Colonic mucosa (tissue), 4 donors: Measurements from ENCODE around the gene HAND1. TPM values are rescaled to one million over a fixed set of nuclear protein-coding genes. Genes with fewer than 3 reads are reported as not detected.

Source experiments
- DNase-seq: peaks from one replicate; pipeline ENCODE4 v3.0.0-alpha.2; 2020
- H3K27ac ChIP-seq: fragments of 200-600 bp; one replicate; pipeline ENCODE4 v1.8.0; 2021
- H3K27me3 ChIP-seq: fragments of 200-600 bp; one replicate; pipeline ENCODE4 v1.8.0; 2021
- H3K36me3 ChIP-seq: fragments of 200-600 bp; one replicate; pipeline ENCODE4 v1.8.0; 2021
- H3K4me1 ChIP-seq: fragments of 200-600 bp; one replicate; pipeline ENCODE4 v1.8.0; 2021; ENCODE audit warnings: mild to moderate bottlenecking
- H3K4me3 ChIP-seq: fragments of 200-600 bp; one replicate; pipeline ENCODE4 v1.8.0; 2021
- H3K9ac ChIP-seq, 2 donors: one replicate each; pipeline ENCODE4 v1.7.0; 2013; ENCODE audit warnings: control low read depth in 2 of 2, low read depth in 2 of 2, low read length in 2 of 2
- H3K9me3 ChIP-seq: fragments of 200-600 bp; one replicate; pipeline ENCODE4 v1.8.0; 2021
- CTCF ChIP-seq: fragments of 200-600 bp; IDR thresholded peaks from one replicate; pipeline ENCODE4 v1.8.0; 2022; ENCODE audit warnings: antibody characterized with exemption, mild to moderate bottlenecking
- intact Hi-C: fragments of 100-400 bp; cut with DNase I; formaldehyde crosslinking; loops from one replicate; pipeline ENCODE4 v1.14.1; 2022
- total RNA-seq, 2 donors: library from RNA; stranded (reverse); fragmentation: NEBNext Ultra II Directional in 1 of 2; extraction: Animal tissue kit (Norgen Biotek cat#: 25700) in 1 of 2; gene quantifications; one replicate each; pipeline ENCODE4 v1.2.1, GENCODE V29; 2021
- donor health status: healthy.
- donor health status: DM: no; HTN: no; CAD: no.
- donor health status: DM: no; HTN: no; CAD: no.

The HAND1 gene
- total RNA-seq, 2 donors from 2014 or later, result 4.6 TPM; not detected in 1

- H3K4me3 ChIP-seq, result no peak overlapping the region
- intact Hi-C loops, result no loop called here
- no peak overlapping the region for H3K9ac ChIP-seq
- H3K4me1 ChIP-seq, result no peaks in the 10 kb centered on the region
- no peaks in the 10 kb centered on the region for H3K36me3 ChIP-seq
- no peak for DNase-seq
- no peak overlapping the region for H3K27ac ChIP-seq
- H3K9me3 ChIP-seq, result no peaks in the 10 kb centered on the region
- no peaks in the 10 kb centered on the region for H3K27me3 ChIP-seq
- TF ChIP-seq CTCF, result no peak
Measured at GRCh38 chr5:154435226-154435625, 42.8 kb downstream of the HAND1 start.

- Histone ChIP-seq H3K9ac (no peak overlapping the region), H3K36me3 (no peaks in the 10 kb centered on the region), H3K9me3 (no peaks in the 10 kb centered on the region), H3K27ac (no peak overlapping the region), H3K4me3 (no peak overlapping the region), H3K27me3 (no peaks in the 10 kb centered on the region), H3K4me1 (no peaks in the 10 kb centered on the region)
- DNase-seq, result no peak
- intact Hi-C loops, result no loop called here
- no peak for TF ChIP-seq CTCF
Measured at GRCh38 chr5:154430961-154431630, 46.9 kb downstream of the HAND1 start.

GRCh38 chr5:154430466-154430865, 47.6 kb downstream of the HAND1 start:
- TF ChIP-seq CTCF, result no peak
- Histone ChIP-seq H3K4me3 (no peak overlapping the region), H3K27me3 (no peaks in the 10 kb centered on the region), H3K4me1 (no peaks in the 10 kb centered on the region), H3K9me3 (no peaks in the 10 kb centered on the region), H3K36me3 (no peaks in the 10 kb centered on the region), H3K27ac (no peak overlapping the region), H3K9ac (no peak overlapping the region)
- intact Hi-C loops, result no loop called here
- DNase-seq, result no peak

- intact Hi-C loops, result no loop called here
- no peak for DNase-seq
- TF ChIP-seq CTCF, result no peak
Measured at GRCh38 chr5:154429341-154429740, 48.7 kb downstream of the HAND1 start.

GRCh38 chr5:154428208-154428607, 49.8 kb downstream of the HAND1 start:
- no peak for TF ChIP-seq CTCF

More at GRCh38 chr5:154429341-154429740, 48.7 kb downstream of the HAND1 start:
- H3K9me3 ChIP-seq, result no peaks in the 10 kb centered on the region
- no peaks in the 10 kb centered on the region for H3K4me1 ChIP-seq
- no peak overlapping the region for H3K27ac ChIP-seq
- no peaks in the 10 kb centered on the region for H3K36me3 ChIP-seq
- no peak overlapping the region for H3K4me3 ChIP-seq
- no peaks in the 10 kb centered on the region for H3K27me3 ChIP-seq
- no peak overlapping the region for H3K9ac ChIP-seq

More at GRCh38 chr5:154428208-154428607, 49.8 kb downstream of the HAND1 start:
- Histone ChIP-seq H3K9me3 (no peaks in the 10 kb centered on the region), H3K9ac (no peak overlapping the region), H3K4me1 (no peaks in the 10 kb centered on the region), H3K27ac (no peak overlapping the region), H3K36me3 (no peaks in the 10 kb centered on the region), H3K27me3 (no peaks in the 10 kb centered on the region), H3K4me3 (no peak overlapping the region)
- intact Hi-C loops, result no loop called here
- no peak for DNase-seq

Other genes starting within 250 kb of the HAND1 start
- 10 to 100 TPM; 38.2 to 47.0 TPM for gene SAP30L, start 32.2 kb downstream of the HAND1 start, total RNA-seq